ENCODE measurements around the gene PDZD11. TPM values are rescaled to one million over a fixed set of nuclear protein-coding genes. Genes with fewer than 3 reads are reported as not detected.

PDZD11 gene
- total and polyA plus RNA-seq, 4 donors: 25.6 to 55.9 (median 28.1) TPM

GRCh38 chrX:70292788-70293187, 3.1 kb upstream of the PDZD11 start:
- Histone ChIP-seq H3K27ac (ENCODE audit: low read depth in 1 of 2, low read length in 1 of 2) (no peak overlapping the region), H3K4me3 (no peak overlapping the region), H3K36me3 (ENCODE audit: control insufficient read depth in 4 of 4, insufficient read depth in 4 of 4, low read length in 4 of 4) (peaks cover 0 to 2% (median 0%) of the 10 kb centered on the region in 4 donors), H3K9ac (ENCODE audit: insufficient read depth in 1 of 2, low read length in 2 of 2) (no peak overlapping the region), H3K4me1 (ENCODE audit: control insufficient read depth in 5 of 5, insufficient read depth in 5 of 5, low read length in 5 of 5) (peaks cover 0 to 9% (median 0%) of the 10 kb centered on the region in 5 donors), H3K27me3 (ENCODE audit: control insufficient read depth in 3 of 3, insufficient read depth in 3 of 3, low read length in 2 of 3) (no peaks in the 10 kb centered on the region), H3K9me3 (ENCODE audit: control insufficient read depth in 4 of 4, insufficient read depth in 3 of 4, low read length in 3 of 4) (peaks cover 0 to 2% (median 0%) of the 10 kb centered on the region in 4 donors)
- DNase-seq (no peak), ATAC-seq (ENCODE audit: insufficient read depth, low FRiP score) (no peak)
- 0% methylated on average over 1 of the region's 1 CpG for WGBS, 2 donors
- TF ChIP-seq CTCF (IDR thresholded peaks at IDR 0.05; ENCODE audit: control extremely low read depth, extremely low read depth): no peak

- Histone ChIP-seq H3K4me1 (ENCODE audit: control insufficient read depth in 5 of 5, insufficient read depth in 5 of 5, low read length in 5 of 5) (peaks cover 0 to 9% (median 0%) of the 10 kb centered on the region in 5 donors), H3K9me3 (ENCODE audit: control insufficient read depth in 4 of 4, insufficient read depth in 3 of 4, low read length in 3 of 4) (peaks cover 0 to 2% (median 0%) of the 10 kb centered on the region in 4 donors), H3K36me3 (ENCODE audit: control insufficient read depth in 4 of 4, insufficient read depth in 4 of 4, low read length in 4 of 4) (peaks cover 0 to 8% (median 2%) of the 10 kb centered on the region in 4 donors), H3K4me3 (peak overlapping the region; percentile 55), H3K27me3 (ENCODE audit: control insufficient read depth in 3 of 3, insufficient read depth in 3 of 3, low read length in 2 of 3) (no peaks in the 10 kb centered on the region), H3K9ac (ENCODE audit: insufficient read depth in 1 of 2, low read length in 2 of 2) (peak overlapping the region; percentile 73 to 74), H3K27ac (ENCODE audit: low read depth in 1 of 2, low read length in 1 of 2) (peak overlapping the region; percentile 34 to 73)
- TF ChIP-seq CTCF (IDR thresholded peaks at IDR 0.05; ENCODE audit: control extremely low read depth, extremely low read depth): no peak
- no peak for DNase-seq
- 26 to 52% methylated on average over 11 of the region's 11 CpGs for WGBS, 2 donors
- no peak for ATAC-seq (ENCODE audit: insufficient read depth, low FRiP score)
These were observed 447 bp downstream of the PDZD11 start for GRCh38 chrX:70289168-70289792.

DNA sequence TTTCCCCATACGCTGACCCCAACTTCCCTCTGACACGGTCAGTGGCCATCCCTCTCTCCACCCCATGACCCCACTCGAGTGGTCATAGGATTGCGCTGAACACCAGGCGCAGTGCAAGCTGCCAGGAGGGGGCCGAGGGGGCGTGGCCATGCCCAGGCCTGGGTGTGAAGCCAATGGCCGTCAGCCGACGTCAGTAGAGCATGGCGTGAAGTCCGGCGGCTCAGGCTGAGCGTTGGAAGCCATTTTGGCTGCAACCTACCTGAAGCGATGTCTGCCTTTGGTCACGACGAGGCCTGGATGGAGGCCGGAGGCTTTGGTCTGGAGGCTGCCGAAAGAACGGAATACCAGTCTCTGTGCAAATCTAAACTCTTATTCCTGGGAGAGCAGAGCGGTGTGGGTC, 7.8 kb downstream of the PDZD11 start, which contains the start of gene RAB41:
Gene RAB41, plus strand, starts transcription at position 222 of the 400 bp plus-strand sequence. Its CDS starts 46 bp downstream, at position 268.
- peaks cover 0 to 6% (median 2%) of the 10 kb centered on the region in 4 donors for H3K36me3 ChIP-seq (ENCODE audit: control insufficient read depth in 4 of 4, insufficient read depth in 4 of 4, low read length in 4 of 4)
- DNase-seq (no peak), ATAC-seq (ENCODE audit: insufficient read depth, low FRiP score) (no peak)
- no peaks in the 10 kb centered on the region for H3K27me3 ChIP-seq (ENCODE audit: control insufficient read depth in 3 of 3, insufficient read depth in 3 of 3, low read length in 2 of 3)
- H3K9me3 ChIP-seq (ENCODE audit: control insufficient read depth in 4 of 4, insufficient read depth in 3 of 4, low read length in 3 of 4): peaks cover 0 to 4% (median 0%) of the 10 kb centered on the region in 4 donors
- no peak within 1 kb of the TSS for H3K4me3 ChIP-seq
- no peak within 1 kb of the TSS for H3K9ac ChIP-seq (ENCODE audit: insufficient read depth in 1 of 2, low read length in 2 of 2)
- H3K4me1 ChIP-seq (ENCODE audit: control insufficient read depth in 5 of 5, insufficient read depth in 5 of 5, low read length in 5 of 5): no peaks in the 10 kb centered on the region
- no peak within 1 kb of the TSS for H3K27ac ChIP-seq (ENCODE audit: low read depth in 1 of 2, low read length in 1 of 2)
- WGBS, 2 donors: 92 to 96% methylated on average over 21 of the region's 21 CpGs
- TF ChIP-seq CTCF (IDR thresholded peaks at IDR 0.05; ENCODE audit: control extremely low read depth, extremely low read depth): no peak
